PC-9 (cell line): ENCODE measurements around the gene MFSD6. TPM values are rescaled to one million over a fixed set of nuclear protein-coding genes. Genes with fewer than 3 reads are reported as not detected.

Source experiments
- BruUV-seq: library from RNA; stranded (reverse); fragments of 400-500 nt; replicated peaks from 2 replicates; lab custom pipeline; 2021; lab: Mats Ljungman, UMichigan
- CTCF ChIA-PET: fragments of 300-600 bp; sonication (Branson Sonifier 250); formaldehyde crosslinking; loops from one replicate; lab custom pipeline; 2022; ENCODE audit warnings: antibody characterized with exemption; lab: Charles Lee
- POLR2A ChIA-PET: fragments of 300-600 bp; sonication (Branson Sonifier 250); formaldehyde crosslinking; loops from one replicate; lab custom pipeline; 2022; ENCODE audit warnings: antibody characterized with exemption; ENCODE audit not compliant: unreplicated experiment; lab: Charles Lee
- DNase-seq, 2 experiments: peaks; one replicate each; pipeline versions ENCODE4 v3.0.0 to v3.0.0-alpha.2; 2015 to 2022; ENCODE audit warnings: mixed read lengths in 1 of 2
- H2AFZ ChIP-seq: fragments of 200-600 bp; sonication (generic); 2 replicates; pipeline ENCODE4 v1.8.1; 2017; ENCODE audit warnings: antibody characterized with exemption
- H3F3A ChIP-seq: fragments of 200-600 bp; sonication (generic); 2 replicates; pipeline ENCODE4 v1.8.1; 2017; ENCODE audit warnings: antibody characterized with exemption, mild to moderate bottlenecking, low read depth; ENCODE audit not compliant: insufficient read depth
- H3K27ac ChIP-seq: fragments of 200-600 bp; sonication (generic); 2 replicates; pipeline ENCODE4 v1.6.1; 2016; ENCODE audit warnings: mixed run types
- H3K27me3 ChIP-seq: fragments of 200-600 bp; sonication (generic); 2 replicates; pipeline ENCODE4 v1.6.1; 2016; ENCODE audit warnings: low read depth, mixed run types; ENCODE audit not compliant: insufficient read depth
- H3K36me3 ChIP-seq: fragments of 200-600 bp; sonication (generic); 2 replicates; pipeline ENCODE4 v1.6.1; 2016; ENCODE audit warnings: low read depth, mixed run types
- H3K4me1 ChIP-seq: fragments of 200-600 bp; sonication (generic); replicated peaks from 2 replicates; pipeline ENCODE4 v1.6.1; 2016; ENCODE audit warnings: mixed run types; ENCODE audit not compliant: insufficient read depth
- H3K4me2 ChIP-seq: fragments of 200-600 bp; sonication (generic); 2 replicates; pipeline ENCODE4 v1.6.1; 2017; ENCODE audit warnings: mixed run types
- H3K4me3 ChIP-seq: fragments of 200-600 bp; sonication (generic); 2 replicates; pipeline ENCODE4 v1.6.1; 2016; ENCODE audit warnings: mixed run types
- H3K79me2 ChIP-seq: fragments of 200-600 bp; sonication (generic); 2 replicates; pipeline ENCODE4 v1.6.1; 2017; ENCODE audit warnings: low read depth, mixed run types
- H3K9me2 ChIP-seq: fragments of 200-600 bp; sonication (generic); 2 replicates; pipeline ENCODE4 v1.8.1; 2017; ENCODE audit warnings: mild to moderate bottlenecking; ENCODE audit not compliant: insufficient read depth
- H3K9me3 ChIP-seq: fragments of 200-600 bp; sonication (generic); 2 replicates; pipeline ENCODE4 v1.8.1; 2016; ENCODE audit warnings: low read depth; ENCODE audit not compliant: insufficient read depth
- H4K20me1 ChIP-seq: fragments of 200-600 bp; sonication (generic); 2 replicates; pipeline ENCODE4 v1.8.1; 2017; ENCODE audit not compliant: insufficient read depth
- EZH2 ChIP-seq: fragments of 200-600 bp; sonication (generic); IDR thresholded peaks from 2 replicates; pipeline ENCODE4 v1.8.0; 2017; ENCODE audit warnings: antibody characterized with exemption, low read depth
- intact Hi-C: fragments of 100-400 bp; cut with micrococcal nuclease; formaldehyde crosslinking; loops from one replicate; pipeline ENCODE4 v1.10.0; 2022; ENCODE audit not compliant: unreplicated experiment
- total RNA-seq: library from RNA; stranded (reverse); gene quantifications from 2 replicates; pipeline ENCODE4 v1.2.3, GENCODE V29; 2021
- TF ChIP-seq, protein P1 (sequence below): fragments of 200-600 bp; sonication (generic); conservative IDR thresholded peaks from 2 replicates; pipeline ENCODE4 v1.6.1; 2017; ENCODE audit warnings: mixed run types, antibody characterized with exemption, mild to moderate bottlenecking, moderate library complexity

The MFSD6 gene
- total RNA-seq, 1 experiment from 2014 or later, result 15.6 TPM

DNA sequence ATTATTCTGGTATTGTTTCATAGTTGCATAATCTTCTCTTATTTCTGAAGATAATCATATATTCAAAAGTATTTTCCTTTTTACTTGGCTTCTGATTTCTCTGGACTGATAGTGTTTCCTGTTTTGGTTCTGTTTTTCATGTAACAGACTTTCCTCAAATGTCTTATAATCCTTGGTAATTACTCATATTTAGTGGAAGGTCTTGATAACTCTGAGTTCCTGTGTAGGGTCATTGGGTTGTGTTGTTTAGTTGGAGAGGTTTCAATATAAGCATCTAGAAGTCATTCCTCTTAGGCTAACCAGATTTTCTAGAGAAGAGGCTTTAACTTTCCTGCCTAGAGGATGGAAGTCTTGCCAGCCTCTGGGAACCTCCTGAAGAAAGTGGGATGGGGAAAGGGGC lies 23.8 kb downstream of the MFSD6 start:
- TF ChIP-seq, protein P1, sequence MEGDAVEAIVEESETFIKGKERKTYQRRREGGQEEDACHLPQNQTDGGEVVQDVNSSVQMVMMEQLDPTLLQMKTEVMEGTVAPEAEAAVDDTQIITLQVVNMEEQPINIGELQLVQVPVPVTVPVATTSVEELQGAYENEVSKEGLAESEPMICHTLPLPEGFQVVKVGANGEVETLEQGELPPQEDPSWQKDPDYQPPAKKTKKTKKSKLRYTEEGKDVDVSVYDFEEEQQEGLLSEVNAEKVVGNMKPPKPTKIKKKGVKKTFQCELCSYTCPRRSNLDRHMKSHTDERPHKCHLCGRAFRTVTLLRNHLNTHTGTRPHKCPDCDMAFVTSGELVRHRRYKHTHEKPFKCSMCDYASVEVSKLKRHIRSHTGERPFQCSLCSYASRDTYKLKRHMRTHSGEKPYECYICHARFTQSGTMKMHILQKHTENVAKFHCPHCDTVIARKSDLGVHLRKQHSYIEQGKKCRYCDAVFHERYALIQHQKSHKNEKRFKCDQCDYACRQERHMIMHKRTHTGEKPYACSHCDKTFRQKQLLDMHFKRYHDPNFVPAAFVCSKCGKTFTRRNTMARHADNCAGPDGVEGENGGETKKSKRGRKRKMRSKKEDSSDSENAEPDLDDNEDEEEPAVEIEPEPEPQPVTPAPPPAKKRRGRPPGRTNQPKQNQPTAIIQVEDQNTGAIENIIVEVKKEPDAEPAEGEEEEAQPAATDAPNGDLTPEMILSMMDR, result no peak
- no peak for TF ChIP-seq EZH2
- no peak overlapping the region for H3K4me2 ChIP-seq
- intact Hi-C loops, result no loop called here
- BruUV-seq, result no TSS peak
- no peaks in the 10 kb centered on the region for H3K79me2 ChIP-seq
- H3K9me3 ChIP-seq, result no peaks in the 10 kb centered on the region
- no peak for DNase-seq
- ChIA-PET CTCF (no interaction called here), POLR2A (no interaction called here)
- H3K27me3 ChIP-seq, result no peaks in the 10 kb centered on the region
- H3K9me2 ChIP-seq, result no peaks in the 10 kb centered on the region
- no peaks in the 10 kb centered on the region for H4K20me1 ChIP-seq
- H3K36me3 ChIP-seq, result no peaks in the 10 kb centered on the region
- H3K27ac ChIP-seq, result no peak overlapping the region
- H3F3A ChIP-seq, result no peaks in the 10 kb centered on the region
- no peaks in the 10 kb centered on the region for H3K4me1 ChIP-seq
- no peak overlapping the region for H3K4me3 ChIP-seq
- H2AFZ ChIP-seq, result no peak overlapping the region

DNA sequence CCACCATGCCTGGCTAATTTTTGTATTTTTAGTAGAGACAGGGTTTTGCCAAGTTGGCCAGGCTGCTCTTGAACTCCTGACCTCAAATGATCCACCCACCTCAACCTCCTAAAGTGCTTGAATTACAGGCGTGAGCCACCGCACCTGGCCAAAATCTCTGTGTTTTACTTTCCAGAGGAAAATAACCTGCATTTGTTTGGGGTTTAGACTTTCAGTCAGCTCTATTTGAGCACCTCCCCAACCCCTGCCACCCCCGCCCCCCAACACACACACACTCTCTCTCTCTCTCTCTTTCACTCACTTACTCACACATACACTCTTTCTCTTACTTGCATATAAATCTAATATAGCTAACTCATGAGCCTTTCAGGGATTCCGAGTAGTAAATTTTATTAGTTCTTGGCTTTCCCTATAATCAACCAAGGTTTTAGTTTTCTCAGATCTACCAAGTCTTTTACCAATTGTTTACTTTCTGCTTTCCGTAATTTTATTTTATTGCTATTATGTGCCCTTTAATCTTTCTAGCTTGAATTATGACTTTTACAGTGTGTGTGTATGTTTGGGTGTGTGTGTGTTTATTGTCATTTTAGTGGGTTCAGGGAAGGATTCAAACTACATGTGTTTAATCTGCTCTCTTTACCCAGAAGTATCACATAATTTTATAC lies 24.5 kb downstream of the MFSD6 start:
- no peaks in the 10 kb centered on the region for H3F3A ChIP-seq
- H3K4me2 ChIP-seq, result no peak overlapping the region
- H3K36me3 ChIP-seq, result no peaks in the 10 kb centered on the region
- ChIA-PET POLR2A (no interaction called here), CTCF (no interaction called here)
- no peaks in the 10 kb centered on the region for H3K79me2 ChIP-seq
- H2AFZ ChIP-seq, result no peak overlapping the region
- TF ChIP-seq, protein P1, result no peak
- no peak for TF ChIP-seq EZH2
- DNase-seq, result no peak
- no peaks in the 10 kb centered on the region for H4K20me1 ChIP-seq
- intact Hi-C loops, result no loop called here
- no peaks in the 10 kb centered on the region for H3K9me2 ChIP-seq
- H3K27ac ChIP-seq, result no peak overlapping the region
- no peaks in the 10 kb centered on the region for H3K27me3 ChIP-seq
- no peak overlapping the region for H3K4me3 ChIP-seq
- no TSS peak for BruUV-seq
- H3K9me3 ChIP-seq, result no peaks in the 10 kb centered on the region
- H3K4me1 ChIP-seq, result no peaks in the 10 kb centered on the region

DNA sequence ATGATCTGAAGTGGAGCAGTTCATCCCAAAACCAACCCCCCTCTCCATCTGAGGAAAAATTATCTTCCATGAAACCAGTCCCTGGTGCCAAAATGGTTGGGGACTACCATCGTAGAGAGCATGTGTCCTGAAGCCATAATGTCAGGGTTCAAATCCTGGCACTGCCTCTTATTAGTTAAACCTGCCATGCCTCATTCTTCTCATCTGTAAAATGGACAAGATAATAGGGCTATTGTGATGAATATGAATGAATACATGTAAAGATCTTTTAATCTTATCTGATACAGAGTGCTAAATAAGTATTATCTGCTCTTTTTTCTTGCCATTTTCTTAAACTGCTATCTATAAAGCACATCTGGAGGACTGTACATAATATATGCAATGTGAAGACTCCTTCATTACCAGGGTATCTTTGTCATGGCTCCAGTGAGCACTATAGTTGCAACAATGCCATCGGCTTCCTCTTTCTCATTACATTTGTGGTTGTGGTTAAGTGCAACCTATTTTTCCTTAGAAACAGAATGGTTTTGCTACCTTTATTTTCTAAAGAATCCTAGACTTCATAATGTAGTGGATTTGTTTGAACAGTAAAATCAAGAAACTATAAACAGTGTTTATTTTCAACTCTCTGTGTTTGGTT lies 27.0 kb downstream of the MFSD6 start:
- Histone ChIP-seq H3K4me1 (no peaks in the 10 kb centered on the region), H3K9me2 (no peaks in the 10 kb centered on the region), H3K36me3 (no peaks in the 10 kb centered on the region), H4K20me1 (no peaks in the 10 kb centered on the region), H2AFZ (no peak overlapping the region), H3K79me2 (no peaks in the 10 kb centered on the region), H3K4me2 (no peak overlapping the region), H3F3A (no peaks in the 10 kb centered on the region), H3K27ac (no peak overlapping the region), H3K9me3 (no peaks in the 10 kb centered on the region), H3K4me3 (no peak overlapping the region), H3K27me3 (no peaks in the 10 kb centered on the region)
- ChIA-PET POLR2A (no interaction called here), CTCF (no interaction called here)
- no peak for DNase-seq
- TF ChIP-seq, protein P1, result no peak
- no peak for TF ChIP-seq EZH2
- intact Hi-C loops, result no loop called here
- no TSS peak for BruUV-seq
